ENCODE measurements around the gene RAP1GAP. TPM values are rescaled to one million over a fixed set of nuclear protein-coding genes. Genes with fewer than 3 reads are reported as not detected.

RAP1GAP gene
- total and polyA plus RNA-seq, 2 donors from 2014 or later: 39.2 to 200 TPM

DNA sequence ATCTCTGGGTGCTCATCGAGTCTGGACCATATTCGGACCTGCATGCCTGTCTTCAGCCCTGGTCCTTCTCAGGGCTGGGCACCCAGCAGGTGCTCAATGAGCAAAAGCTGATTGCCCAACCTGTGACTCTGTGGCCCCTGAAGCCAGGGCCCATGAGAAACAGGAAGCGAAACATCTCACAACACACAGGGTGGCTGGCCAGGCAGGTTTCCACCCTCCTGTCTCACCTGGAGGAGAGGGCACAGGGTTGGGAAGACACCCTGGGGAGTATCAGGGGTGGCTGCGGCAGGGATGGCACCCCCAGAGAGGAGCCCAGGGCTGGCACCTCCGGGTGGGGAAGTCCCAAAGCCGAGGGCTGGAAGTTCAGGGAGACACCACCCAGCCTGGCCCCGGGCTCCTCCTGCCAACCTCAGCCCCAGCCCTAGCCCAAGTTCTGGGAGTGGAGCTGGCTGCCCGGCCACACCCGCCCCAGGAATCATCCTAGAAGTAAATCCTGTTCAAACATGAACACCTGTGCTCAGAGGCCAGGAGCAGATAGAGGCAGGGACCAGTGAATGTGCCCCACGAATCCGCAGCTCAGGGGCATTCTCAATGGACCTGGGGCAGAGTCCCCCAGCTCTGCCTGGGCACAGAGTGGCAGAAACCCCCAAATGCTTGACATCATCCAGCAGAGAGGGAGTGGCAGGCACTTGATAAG, 54.6 kb downstream of the RAP1GAP start:
- FAIRE-seq (no peak), DNase-seq (peak in 1 of 5 donors; percentile 56)
- TF ChIP-seq, protein P1, sequence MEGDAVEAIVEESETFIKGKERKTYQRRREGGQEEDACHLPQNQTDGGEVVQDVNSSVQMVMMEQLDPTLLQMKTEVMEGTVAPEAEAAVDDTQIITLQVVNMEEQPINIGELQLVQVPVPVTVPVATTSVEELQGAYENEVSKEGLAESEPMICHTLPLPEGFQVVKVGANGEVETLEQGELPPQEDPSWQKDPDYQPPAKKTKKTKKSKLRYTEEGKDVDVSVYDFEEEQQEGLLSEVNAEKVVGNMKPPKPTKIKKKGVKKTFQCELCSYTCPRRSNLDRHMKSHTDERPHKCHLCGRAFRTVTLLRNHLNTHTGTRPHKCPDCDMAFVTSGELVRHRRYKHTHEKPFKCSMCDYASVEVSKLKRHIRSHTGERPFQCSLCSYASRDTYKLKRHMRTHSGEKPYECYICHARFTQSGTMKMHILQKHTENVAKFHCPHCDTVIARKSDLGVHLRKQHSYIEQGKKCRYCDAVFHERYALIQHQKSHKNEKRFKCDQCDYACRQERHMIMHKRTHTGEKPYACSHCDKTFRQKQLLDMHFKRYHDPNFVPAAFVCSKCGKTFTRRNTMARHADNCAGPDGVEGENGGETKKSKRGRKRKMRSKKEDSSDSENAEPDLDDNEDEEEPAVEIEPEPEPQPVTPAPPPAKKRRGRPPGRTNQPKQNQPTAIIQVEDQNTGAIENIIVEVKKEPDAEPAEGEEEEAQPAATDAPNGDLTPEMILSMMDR (IDR thresholded peaks at IDR 0.05; ENCODE audit: borderline replicate concordance, extremely low read depth, insufficient read depth): no peak
- no peaks in the 10 kb centered on the region for H3K27me3 ChIP-seq (ENCODE audit: control insufficient read depth, insufficient read depth, low read length)
- peaks cover 0 to 3% (median 0%) of the 10 kb centered on the region in 3 donors for H3K4me1 ChIP-seq (ENCODE audit: control insufficient read depth in 2 of 3, insufficient read depth in 2 of 3, low read depth in 1 of 3, low read length in 3 of 3)
- H3K4me3 ChIP-seq (ENCODE audit: low read length in 3 of 3): no peak overlapping the region
- intact Hi-C loops (cut with DNase I): no loop called here
- no peak overlapping the region for H3K27ac ChIP-seq (ENCODE audit: low read depth in 2 of 2, low read length in 2 of 2)
- H3K36me3 ChIP-seq (ENCODE audit: control insufficient read depth in 2 of 3, insufficient read depth in 3 of 3, low read length in 3 of 3): peaks cover 0 to 43% (median 12%) of the 10 kb centered on the region in 3 donors
- H3K9me3 ChIP-seq (ENCODE audit: control insufficient read depth in 2 of 3, insufficient read depth in 1 of 3, low read length in 3 of 3): no peaks in the 10 kb centered on the region
- no peak overlapping the region for H3K9ac ChIP-seq (ENCODE audit: low read length in 3 of 3)

DNA sequence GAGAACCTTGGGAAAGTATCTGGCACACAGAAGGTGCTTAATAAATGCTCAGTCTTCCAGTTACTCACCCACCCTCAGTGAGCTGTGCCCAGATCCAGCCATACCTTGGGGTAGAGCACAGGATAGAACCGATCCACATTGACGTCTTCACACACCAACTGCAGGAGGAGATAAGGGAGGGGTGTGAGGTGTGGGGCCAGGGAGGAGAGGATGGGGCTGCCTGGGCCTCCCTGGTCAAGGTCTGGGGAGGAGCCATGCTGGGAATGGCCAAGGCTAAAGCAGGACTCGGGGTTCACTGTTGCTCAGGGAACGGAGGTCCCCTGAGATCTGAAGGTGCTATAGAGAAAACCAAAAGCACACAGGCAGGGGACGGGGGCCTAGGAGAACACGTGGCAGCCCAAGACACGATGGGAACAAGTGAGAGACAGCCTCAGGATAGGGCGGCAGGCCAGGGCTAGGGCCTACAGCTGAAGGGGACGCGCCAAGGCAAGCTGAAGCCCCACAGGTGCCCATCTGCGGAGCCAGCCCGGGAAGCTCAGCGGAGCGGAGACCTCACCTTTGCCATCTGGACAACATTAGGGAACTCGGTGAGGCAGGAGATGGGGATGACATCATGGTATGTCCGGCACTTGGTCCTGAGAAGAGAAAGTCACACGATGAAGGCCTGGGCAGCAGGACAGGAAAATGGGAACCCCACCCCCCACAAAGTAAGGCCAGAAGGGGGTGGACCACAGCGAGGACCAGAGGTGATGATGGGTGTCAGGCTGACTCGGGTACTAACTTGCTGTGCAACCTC, 55.9 kb downstream of the RAP1GAP start:
- DNase-seq (peak in 1 of 5 donors; percentile 52), FAIRE-seq (no peak)
- Histone ChIP-seq H3K27me3 (ENCODE audit: control insufficient read depth, insufficient read depth, low read length) (no peaks in the 10 kb centered on the region), H3K9ac (ENCODE audit: low read length in 3 of 3) (no peak overlapping the region), H3K4me3 (ENCODE audit: low read length in 3 of 3) (no peak overlapping the region), H3K9me3 (ENCODE audit: control insufficient read depth in 2 of 3, insufficient read depth in 1 of 3, low read length in 3 of 3) (no peaks in the 10 kb centered on the region), H3K27ac (ENCODE audit: low read depth in 2 of 2, low read length in 2 of 2) (no peak overlapping the region), H3K4me1 (ENCODE audit: control insufficient read depth in 2 of 3, insufficient read depth in 2 of 3, low read depth in 1 of 3, low read length in 3 of 3) (peaks cover 0 to 3% (median 0%) of the 10 kb centered on the region in 3 donors), H3K36me3 (ENCODE audit: control insufficient read depth in 2 of 3, insufficient read depth in 3 of 3, low read length in 3 of 3) (peaks cover 0 to 43% (median 12%) of the 10 kb centered on the region in 3 donors)
- TF ChIP-seq, protein P1 (IDR thresholded peaks at IDR 0.05; ENCODE audit: borderline replicate concordance, extremely low read depth, insufficient read depth): no peak
- intact Hi-C loops (cut with DNase I): no loop called here

- FAIRE-seq: no peak
- no peak overlapping the region for H3K9ac ChIP-seq (ENCODE audit: low read length in 3 of 3)
- H3K4me1 ChIP-seq (ENCODE audit: control insufficient read depth in 2 of 3, insufficient read depth in 2 of 3, low read depth in 1 of 3, low read length in 3 of 3): peaks cover 0 to 4% (median 3%) of the 10 kb centered on the region in 3 donors
- peak in 1 of 5 donors; percentile 58 for DNase-seq
- H3K27ac ChIP-seq (ENCODE audit: low read depth in 2 of 2, low read length in 2 of 2): no peak overlapping the region
- no peaks in the 10 kb centered on the region for H3K27me3 ChIP-seq (ENCODE audit: control insufficient read depth, insufficient read depth, low read length)
- peaks cover 0 to 41% (median 12%) of the 10 kb centered on the region in 3 donors for H3K36me3 ChIP-seq (ENCODE audit: control insufficient read depth in 2 of 3, insufficient read depth in 3 of 3, low read length in 3 of 3)
- TF ChIP-seq, protein P1 (IDR thresholded peaks at IDR 0.05; ENCODE audit: borderline replicate concordance, extremely low read depth, insufficient read depth): no peak
- H3K9me3 ChIP-seq (ENCODE audit: control insufficient read depth in 2 of 3, insufficient read depth in 1 of 3, low read length in 3 of 3): no peaks in the 10 kb centered on the region
- H3K4me3 ChIP-seq (ENCODE audit: low read length in 3 of 3): no peak overlapping the region
- intact Hi-C loops (cut with DNase I): no loop called here
Observed at GRCh38 chr1:21612057-21612456, 57.1 kb downstream of the RAP1GAP start.
